GM18505 (cell line): Measurements from ENCODE around the gene PDZD2.
"Not testable (repeated sequence)": the region's sequence is repeated elsewhere in the genome, so short reads cannot be mapped to it uniquely, and the experiment has no call there.

Experiments used
- ATAC-seq: cut with Tn5 transposase; IDR thresholded peaks from one replicate; pipeline ENCODE4 v1.9.1; 2021; ENCODE audit not compliant: unreplicated experiment
- POLR2A ChIP-seq: IDR thresholded peaks from 4 replicates; pipeline ENCODE4 v1.6.1; 2011; ENCODE audit warnings: borderline replicate concordance; ENCODE audit not compliant: insufficient read depth, insufficient read length; ENCODE audit errors: extremely low read depth

Gene PDZD2

GRCh38 chr5:31638748-31639418 is at the start of gene PDZD2:
Gene PDZD2, plus strand, starts transcription at chr5:31639131.
- TF ChIP-seq POLR2A = no peak
- ATAC-seq = peak; percentile 76

GRCh38 chr5:31593665-31594064 is 45.3 kb upstream of the PDZD2 start:
- no peak for ATAC-seq
- no peak for TF ChIP-seq POLR2A

GRCh38 chr5:31596354-31596753 is 42.6 kb upstream of the PDZD2 start:
- TF ChIP-seq POLR2A = no peak
- no peak for ATAC-seq

GRCh38 chr5:31598640-31599611 is 40.0 kb upstream of the PDZD2 start:
- no peak for TF ChIP-seq POLR2A

GRCh38 chr5:31602305-31602704 is 36.6 kb upstream of the PDZD2 start:
- ATAC-seq = not testable (repeated sequence)

More at GRCh38 chr5:31598640-31599611, 40.0 kb upstream of the PDZD2 start:
- no peak for ATAC-seq

GRCh38 chr5:31604240-31604639 is 34.7 kb upstream of the PDZD2 start:
- no peak for ATAC-seq
- no peak for TF ChIP-seq POLR2A

- TF ChIP-seq POLR2A = no peak
- ATAC-seq = no peak
Observed at GRCh38 chr5:31604644-31605043, 34.3 kb upstream of the PDZD2 start.

- ATAC-seq = no peak
- TF ChIP-seq POLR2A = no peak
Observed at GRCh38 chr5:31605920-31606319, 33.0 kb upstream of the PDZD2 start.

- TF ChIP-seq POLR2A = no peak
- no peak for ATAC-seq
Observed at GRCh38 chr5:31607546-31607945, 31.4 kb upstream of the PDZD2 start.

- TF ChIP-seq POLR2A = no peak
- no peak for ATAC-seq
Observed at GRCh38 chr5:31611002-31611401, 27.9 kb upstream of the PDZD2 start.

- no peak for TF ChIP-seq POLR2A
- ATAC-seq = no peak
Observed at GRCh38 chr5:31613651-31614050, 25.3 kb upstream of the PDZD2 start.

- no peak for TF ChIP-seq POLR2A
- no peak for ATAC-seq
Observed at GRCh38 chr5:31614151-31615020, 24.5 kb upstream of the PDZD2 start.

GRCh38 chr5:31617867-31618266 is 21.1 kb upstream of the PDZD2 start:
- no peak for TF ChIP-seq POLR2A

More at GRCh38 chr5:31617867-31618266, 21.1 kb upstream of the PDZD2 start:
- no peak for ATAC-seq
